ENCODE measurements around the gene CEBPG.

The CEBPG gene

GRCh38 chr19:33349319-33350289 is 23.9 kb upstream of the CEBPG start:
- Histone ChIP-seq H3K27me3 (ENCODE audit: control insufficient read depth in 2 of 2, insufficient read depth in 2 of 2, low read length in 2 of 2) (no peaks in the 10 kb centered on the region), H3K4me3 (ENCODE audit: low read length in 2 of 2) (no peak overlapping the region), H3K4me1 (ENCODE audit: control insufficient read depth in 2 of 2, insufficient read depth in 2 of 2, low read length in 2 of 2) (no peaks in the 10 kb centered on the region), H3K36me3 (ENCODE audit: control insufficient read depth in 2 of 2, insufficient read depth in 2 of 2, low read length in 2 of 2) (no peaks in the 10 kb centered on the region), H3K9me3 (ENCODE audit: control insufficient read depth in 2 of 2, low read length in 2 of 2) (no peaks in the 10 kb centered on the region), H3K9ac (ENCODE audit: low read depth in 1 of 2, low read length in 2 of 2) (no peak overlapping the region), H3K27ac (ENCODE audit: low read depth in 2 of 2, low read length in 2 of 2) (no peak overlapping the region)

GRCh38 chr19:33350538-33351309 is 22.8 kb upstream of the CEBPG start:
- no peak overlapping the region for H3K27ac ChIP-seq (ENCODE audit: low read depth in 2 of 2, low read length in 2 of 2)
- H3K4me3 ChIP-seq (ENCODE audit: low read length in 2 of 2): no peak overlapping the region
- no peaks in the 10 kb centered on the region for H3K36me3 ChIP-seq (ENCODE audit: control insufficient read depth in 2 of 2, insufficient read depth in 2 of 2, low read length in 2 of 2)
- H3K4me1 ChIP-seq (ENCODE audit: control insufficient read depth in 2 of 2, insufficient read depth in 2 of 2, low read length in 2 of 2): no peaks in the 10 kb centered on the region
- no peaks in the 10 kb centered on the region for H3K27me3 ChIP-seq (ENCODE audit: control insufficient read depth in 2 of 2, insufficient read depth in 2 of 2, low read length in 2 of 2)
- peaks cover 0 to 4% of the 10 kb centered on the region in 2 donors for H3K9me3 ChIP-seq (ENCODE audit: control insufficient read depth in 2 of 2, low read length in 2 of 2)
- H3K9ac ChIP-seq (ENCODE audit: low read depth in 1 of 2, low read length in 2 of 2): no peak overlapping the region

- Histone ChIP-seq H3K27ac (ENCODE audit: low read depth in 2 of 2, low read length in 2 of 2) (no peak overlapping the region), H3K9ac (ENCODE audit: low read depth in 1 of 2, low read length in 2 of 2) (no peak overlapping the region), H3K4me3 (ENCODE audit: low read length in 2 of 2) (no peak overlapping the region), H3K9me3 (ENCODE audit: control insufficient read depth in 2 of 2, low read length in 2 of 2) (peaks cover 0 to 4% of the 10 kb centered on the region in 2 donors), H3K4me1 (ENCODE audit: control insufficient read depth in 2 of 2, insufficient read depth in 2 of 2, low read length in 2 of 2) (no peaks in the 10 kb centered on the region), H3K36me3 (ENCODE audit: control insufficient read depth in 2 of 2, insufficient read depth in 2 of 2, low read length in 2 of 2) (no peaks in the 10 kb centered on the region), H3K27me3 (ENCODE audit: control insufficient read depth in 2 of 2, insufficient read depth in 2 of 2, low read length in 2 of 2) (no peaks in the 10 kb centered on the region)
Measured at GRCh38 chr19:33355535-33355934, 18.0 kb upstream of the CEBPG start.

- no peak overlapping the region for H3K9ac ChIP-seq (ENCODE audit: low read depth in 1 of 2, low read length in 2 of 2)
- peaks cover 0 to 4% of the 10 kb centered on the region in 2 donors for H3K9me3 ChIP-seq (ENCODE audit: control insufficient read depth in 2 of 2, low read length in 2 of 2)
- no peak overlapping the region for H3K4me3 ChIP-seq (ENCODE audit: low read length in 2 of 2)
- H3K27ac ChIP-seq (ENCODE audit: low read depth in 2 of 2, low read length in 2 of 2): no peak overlapping the region
- no peaks in the 10 kb centered on the region for H3K4me1 ChIP-seq (ENCODE audit: control insufficient read depth in 2 of 2, insufficient read depth in 2 of 2, low read length in 2 of 2)
- H3K27me3 ChIP-seq (ENCODE audit: control insufficient read depth in 2 of 2, insufficient read depth in 2 of 2, low read length in 2 of 2): no peaks in the 10 kb centered on the region
- no peaks in the 10 kb centered on the region for H3K36me3 ChIP-seq (ENCODE audit: control insufficient read depth in 2 of 2, insufficient read depth in 2 of 2, low read length in 2 of 2)
Measured at GRCh38 chr19:33357556-33357955, 16.0 kb upstream of the CEBPG start.

GRCh38 chr19:33358408-33358807 is 15.1 kb upstream of the CEBPG start:
- Histone ChIP-seq H3K4me1 (ENCODE audit: control insufficient read depth in 2 of 2, insufficient read depth in 2 of 2, low read length in 2 of 2) (no peaks in the 10 kb centered on the region), H3K36me3 (ENCODE audit: control insufficient read depth in 2 of 2, insufficient read depth in 2 of 2, low read length in 2 of 2) (no peaks in the 10 kb centered on the region), H3K27ac (ENCODE audit: low read depth in 2 of 2, low read length in 2 of 2) (no peak overlapping the region), H3K4me3 (ENCODE audit: low read length in 2 of 2) (no peak overlapping the region), H3K9me3 (ENCODE audit: control insufficient read depth in 2 of 2, low read length in 2 of 2) (peaks cover 0 to 4% of the 10 kb centered on the region in 2 donors), H3K9ac (ENCODE audit: low read depth in 1 of 2, low read length in 2 of 2) (no peak overlapping the region), H3K27me3 (ENCODE audit: control insufficient read depth in 2 of 2, insufficient read depth in 2 of 2, low read length in 2 of 2) (no peaks in the 10 kb centered on the region)

- Histone ChIP-seq H3K4me1 (ENCODE audit: control insufficient read depth in 2 of 2, insufficient read depth in 2 of 2, low read length in 2 of 2) (peaks cover 0 to 2% of the 10 kb centered on the region in 2 donors), H3K27ac (ENCODE audit: low read depth in 2 of 2, low read length in 2 of 2) (no peak overlapping the region), H3K9ac (ENCODE audit: low read depth in 1 of 2, low read length in 2 of 2) (no peak overlapping the region), H3K4me3 (ENCODE audit: low read length in 2 of 2) (no peak overlapping the region), H3K27me3 (ENCODE audit: control insufficient read depth in 2 of 2, insufficient read depth in 2 of 2, low read length in 2 of 2) (no peaks in the 10 kb centered on the region), H3K36me3 (ENCODE audit: control insufficient read depth in 2 of 2, insufficient read depth in 2 of 2, low read length in 2 of 2) (no peaks in the 10 kb centered on the region), H3K9me3 (ENCODE audit: control insufficient read depth in 2 of 2, low read length in 2 of 2) (peaks cover 0 to 4% of the 10 kb centered on the region in 2 donors)
Measured at GRCh38 chr19:33359581-33359980, 13.9 kb upstream of the CEBPG start.

GRCh38 chr19:33362508-33363228 is 10.8 kb upstream of the CEBPG start:
- Histone ChIP-seq H3K9ac (ENCODE audit: low read depth in 1 of 2, low read length in 2 of 2) (no peak overlapping the region), H3K4me3 (ENCODE audit: low read length in 2 of 2) (no peak overlapping the region), H3K36me3 (ENCODE audit: control insufficient read depth in 2 of 2, insufficient read depth in 2 of 2, low read length in 2 of 2) (no peaks in the 10 kb centered on the region), H3K4me1 (ENCODE audit: control insufficient read depth in 2 of 2, insufficient read depth in 2 of 2, low read length in 2 of 2) (peaks cover 9 to 26% of the 10 kb centered on the region in 2 donors), H3K27ac (ENCODE audit: low read depth in 2 of 2, low read length in 2 of 2) (no peak overlapping the region), H3K27me3 (ENCODE audit: control insufficient read depth in 2 of 2, insufficient read depth in 2 of 2, low read length in 2 of 2) (no peaks in the 10 kb centered on the region), H3K9me3 (ENCODE audit: control insufficient read depth in 2 of 2, low read length in 2 of 2) (no peaks in the 10 kb centered on the region)

- Histone ChIP-seq H3K4me1 (ENCODE audit: control insufficient read depth in 2 of 2, insufficient read depth in 2 of 2, low read length in 2 of 2) (peaks cover 9 to 27% of the 10 kb centered on the region in 2 donors), H3K36me3 (ENCODE audit: control insufficient read depth in 2 of 2, insufficient read depth in 2 of 2, low read length in 2 of 2) (no peaks in the 10 kb centered on the region), H3K27me3 (ENCODE audit: control insufficient read depth in 2 of 2, insufficient read depth in 2 of 2, low read length in 2 of 2) (no peaks in the 10 kb centered on the region), H3K27ac (ENCODE audit: low read depth in 2 of 2, low read length in 2 of 2) (no peak overlapping the region), H3K9me3 (ENCODE audit: control insufficient read depth in 2 of 2, low read length in 2 of 2) (no peaks in the 10 kb centered on the region), H3K9ac (ENCODE audit: low read depth in 1 of 2, low read length in 2 of 2) (no peak overlapping the region), H3K4me3 (ENCODE audit: low read length in 2 of 2) (no peak overlapping the region)
Measured at GRCh38 chr19:33363476-33363875, 10.0 kb upstream of the CEBPG start.

GRCh38 chr19:33365691-33366090 is 7.8 kb upstream of the CEBPG start:
- peak overlapping the region; percentile 50 to 67 for H3K4me3 ChIP-seq (ENCODE audit: low read length in 2 of 2)
- H3K36me3 ChIP-seq (ENCODE audit: control insufficient read depth in 2 of 2, insufficient read depth in 2 of 2, low read length in 2 of 2): no peaks in the 10 kb centered on the region
- H3K9ac ChIP-seq (ENCODE audit: low read depth in 1 of 2, low read length in 2 of 2): peak overlapping the region in 1 of 2 donors; percentile 14
- H3K27ac ChIP-seq (ENCODE audit: low read depth in 2 of 2, low read length in 2 of 2): peak overlapping the region; percentile 88 to 92
- H3K4me1 ChIP-seq (ENCODE audit: control insufficient read depth in 2 of 2, insufficient read depth in 2 of 2, low read length in 2 of 2): peaks cover 9 to 27% of the 10 kb centered on the region in 2 donors
- no peaks in the 10 kb centered on the region for H3K9me3 ChIP-seq (ENCODE audit: control insufficient read depth in 2 of 2, low read length in 2 of 2)
- H3K27me3 ChIP-seq (ENCODE audit: control insufficient read depth in 2 of 2, insufficient read depth in 2 of 2, low read length in 2 of 2): no peaks in the 10 kb centered on the region
